SK-N-SH (cell line): ENCODE data around the gene BCAT1. TPM values are rescaled to one million over a fixed set of nuclear protein-coding genes. Genes with fewer than 3 reads are reported as not detected.

Experiments used
- CTCF ChIA-PET: fragments of 300-600, 350-600 bp; formaldehyde crosslinking; extraction: SDS; loops from one replicate; lab custom pipeline; 2021; lab: Yijun Ruan, JAX
- POLR2A ChIA-PET: fragments of 350-600 bp; sonication (Branson Sonifier 250); formaldehyde crosslinking; extraction: SDS; loops from one replicate; lab custom pipeline; 2020; ENCODE audit warnings: antibody characterized with exemption, inconsistent platforms; lab: Yijun Ruan, JAX
- DNase-seq: peaks from one replicate; pipeline ENCODE4 v3.0.0; 2012
- H2AFZ ChIP-seq: fragments of 200-600 bp; sonication (generic); 2 replicates; pipeline ENCODE4 v1.8.1; 2016; ENCODE audit warnings: antibody characterized with exemption, mild to moderate bottlenecking, low read depth
- H3F3A ChIP-seq: fragments of 200-600 bp; sonication (generic); replicated peaks from 2 replicates; pipeline ENCODE3; 2016; ENCODE audit warnings: antibody characterized with exemption, mild to moderate bottlenecking; ENCODE audit not compliant: insufficient read depth
- H3K27ac ChIP-seq, 2 experiments: fragments of 200-500 bp in 1 of 2; fragments of 200-600 bp in 1 of 2; sonication (Bioruptor generic) in 1 of 2; sonication (generic), shearing (Covaris generic) in 1 of 2; 2 replicates each; pipeline versions ENCODE4 v1.5.1 to v1.6.1; 2014 to 2016; ENCODE audit warnings: low read depth in 2 of 2, inconsistent platforms in 1 of 2, low read length in 1 of 2, mild to moderate bottlenecking in 1 of 2, mixed read lengths in 1 of 2
- H3K27me3 ChIP-seq: fragments of 200-600 bp; sonication (generic), shearing (Covaris generic); 2 replicates; pipeline ENCODE4 v1.6.1; 2016; ENCODE audit warnings: mixed run types; ENCODE audit not compliant: insufficient read depth
- H3K36me3 ChIP-seq, 2 experiments: fragments of 200-500 bp in 1 of 2; fragments of 200-600 bp in 1 of 2; sonication (Bioruptor generic) in 1 of 2; sonication (generic) in 1 of 2; replicated peaks in 1 of 2; 2 replicates each; pipeline versions ENCODE3 to v1.5.1; 2014 to 2016; ENCODE audit warnings: low read length in 1 of 2, mild to moderate bottlenecking in 1 of 2; ENCODE audit not compliant: insufficient read depth in 2 of 2, control insufficient read depth in 1 of 2
- H3K4me1 ChIP-seq, 2 experiments: fragments of 200-500 bp in 1 of 2; fragments of 200-600 bp in 1 of 2; sonication (Bioruptor generic) in 1 of 2; sonication (generic), shearing (Covaris generic) in 1 of 2; 2 replicates each; pipeline versions ENCODE4 v1.5.1 to v1.6.1; 2014 to 2016; ENCODE audit warnings: low read depth in 1 of 2, low read length in 1 of 2, mixed run types in 1 of 2; ENCODE audit not compliant: insufficient read depth in 2 of 2, control insufficient read depth in 1 of 2
- H3K4me2 ChIP-seq: fragments of 200-600 bp; sonication (generic), shearing (Covaris generic); 2 replicates; pipeline ENCODE4 v1.6.1; 2017; ENCODE audit warnings: mixed run types
- H3K4me3 ChIP-seq, 2 experiments: fragments of 200-500 bp in 1 of 2; fragments of 200-600 bp in 1 of 2; sonication (Bioruptor generic) in 1 of 2; sonication (generic), shearing (Covaris generic) in 1 of 2; 2 replicates each; pipeline versions ENCODE4 v1.5.1 to v1.8.1; 2014 to 2016; ENCODE audit warnings: low read depth in 2 of 2, inconsistent platforms in 1 of 2, low read length in 1 of 2, mild to moderate bottlenecking in 1 of 2, mixed read lengths in 1 of 2, moderate library complexity in 1 of 2
- H3K79me2 ChIP-seq: fragments of 200-600 bp; sonication (generic); 2 replicates; pipeline ENCODE4 v1.8.1; 2017; ENCODE audit warnings: mild to moderate bottlenecking; ENCODE audit not compliant: insufficient read depth
- H3K9ac ChIP-seq: fragments of 200-600 bp; sonication (generic); 2 replicates; pipeline ENCODE4 v1.6.1; 2017; ENCODE audit warnings: mixed run types
- H3K9me2 ChIP-seq: fragments of 200-600 bp; sonication (generic); 2 replicates; pipeline ENCODE4 v1.6.1; 2017; ENCODE audit warnings: mixed run types
- H3K9me3 ChIP-seq: fragments of 200-600 bp; sonication (generic); 2 replicates; pipeline ENCODE4 v1.6.1; 2017; ENCODE audit warnings: mixed run types, mild to moderate bottlenecking, moderate library complexity
- H4K20me1 ChIP-seq: fragments of 200-600 bp; sonication (generic); 2 replicates; pipeline ENCODE4 v1.6.1; 2017; ENCODE audit warnings: mild to moderate bottlenecking, mixed run types; ENCODE audit not compliant: insufficient read depth
- CHD2 ChIP-seq: fragments of 150-350 bp; IDR thresholded peaks from 2 replicates; pipeline ENCODE4 v1.6.1; 2018; ENCODE audit warnings: low read length; ENCODE audit not compliant: partially characterized antibody
- EP300 ChIP-seq, 2 experiments: IDR thresholded peaks; 2 replicates each; pipeline versions ENCODE4 v1.4.0 to v1.6.1; 2012; ENCODE audit warnings: borderline replicate concordance in 1 of 2, low read depth in 1 of 2, low read length in 1 of 2
- EZH2phosphoT487 ChIP-seq: fragments of 200-600 bp; sonication (generic); IDR thresholded peaks from 2 replicates; pipeline ENCODE4 v1.6.1; 2017; ENCODE audit warnings: low read depth, mixed run types, mild to moderate bottlenecking, antibody characterized with exemption, moderate library complexity, borderline replicate concordance
- FOSL2 ChIP-seq: IDR thresholded peaks from 2 replicates; pipeline ENCODE4 v1.4.0; 2012; ENCODE audit warnings: low read depth, mild to moderate bottlenecking, moderate library complexity, borderline replicate concordance
- FOXM1 ChIP-seq: IDR thresholded peaks from 2 replicates; pipeline ENCODE4 v1.4.0; 2012; ENCODE audit warnings: low read depth, mild to moderate bottlenecking
- MXI1 ChIP-seq: IDR thresholded peaks from 2 replicates; pipeline ENCODE4 v1.6.1; 2012; ENCODE audit warnings: mild to moderate bottlenecking, low read depth, low read length, improper control_type of control experiment
- NRF1 ChIP-seq: IDR thresholded peaks from 2 replicates; pipeline ENCODE4 v1.6.1; 2012; ENCODE audit warnings: low read depth, mild to moderate bottlenecking, low read length
- RAD21 ChIP-seq: IDR thresholded peaks from 2 replicates; pipeline ENCODE4 v1.6.1; 2012; ENCODE audit warnings: mild to moderate bottlenecking, low read length
- RCOR1 ChIP-seq: fragments of 150-350 bp; IDR thresholded peaks from 2 replicates; pipeline ENCODE4 v1.6.1; 2017; ENCODE audit warnings: antibody characterized with exemption, low read length
- RFX5 ChIP-seq: IDR thresholded peaks from 2 replicates; pipeline ENCODE4 v1.6.1; 2012; ENCODE audit warnings: mild to moderate bottlenecking, improper control_type of control experiment, low read length
- TAF1 ChIP-seq: IDR thresholded peaks from 2 replicates; pipeline ENCODE4 v1.6.1; 2012; ENCODE audit warnings: low read depth, mild to moderate bottlenecking, low read length, moderate library complexity, borderline replicate concordance
- WGBS: methylation state at CpG from one replicate; pipeline ENCODE4 v1.1.6; 2017; ENCODE audit warnings: low lambda C conversion rate; 5-methylcytosine and 5-hydroxymethylcytosine counted together
- polyA plus RNA-seq, 3 experiments: library from polyadenylated mRNA; depleted of rRNA; stranded (reverse); fragments of >200 nt; gene quantifications; 2 replicates each; pipeline ENCODE4 v1.2.3, GENCODE V29; 2012
- TF ChIP-seq, protein P1 (sequence below): fragments of 200-600 bp; sonication (generic); IDR thresholded peaks from 2 replicates; pipeline ENCODE4 v1.6.1; 2017; ENCODE audit warnings: antibody characterized with exemption, mild to moderate bottlenecking, moderate library complexity
- TF ChIP-seq, protein P2 (sequence below): IDR thresholded peaks from 2 replicates; pipeline ENCODE4 v1.6.1; 2012; ENCODE audit warnings: mild to moderate bottlenecking, low read depth, low read length, moderate library complexity

The BCAT1 gene
- polyA plus RNA-seq, 1 of the 3 experiments (the other 2 are of a cell fraction) = 7.7 TPM

DNA sequence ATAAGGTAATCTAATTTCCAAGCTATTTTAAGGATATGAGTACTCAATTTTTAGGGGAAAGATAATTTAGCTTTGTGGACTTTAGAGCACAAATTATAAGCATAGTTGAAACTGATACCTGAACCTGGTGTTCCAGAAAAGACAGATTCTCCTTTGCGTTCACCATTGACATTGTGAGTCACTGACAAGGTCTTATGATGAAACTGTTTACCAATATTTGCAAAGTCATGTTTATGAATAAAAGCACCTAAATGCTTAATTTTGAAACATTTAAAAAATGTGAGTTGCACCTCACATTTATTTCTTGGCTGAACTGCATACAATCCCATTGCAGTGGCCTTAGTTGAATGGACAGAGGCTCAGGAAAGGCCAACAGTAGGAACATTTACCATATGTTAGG, 3.9 kb downstream of the BCAT1 start:
- 89% methylated on average over 1 of the region's 1 CpG for whole genome bisulfite sequencing
- peaks cover 25% of the 10 kb centered on the region for H4K20me1 ChIP-seq
- H3K9me3 ChIP-seq = no peaks in the 10 kb centered on the region
- H3K4me2 ChIP-seq = peak overlapping the region; percentile 67; the same call in 1 of the 2 replicates
- no peak overlapping the region for H2AFZ ChIP-seq
- no peak overlapping the region for H3K4me3 ChIP-seq
- H3K36me3 ChIP-seq = peaks cover 16 to 43% of the 10 kb centered on the region in 2 experiments
- no peaks in the 10 kb centered on the region for H3K27me3 ChIP-seq
- H3K27ac ChIP-seq = peak overlapping the region; percentile 36 to 97; a peak in 2 of 4 replicates
- H3K79me2 ChIP-seq = peaks cover 87% of the 10 kb centered on the region
- ChIA-PET POLR2A (no interaction called here), CTCF (no interaction called here)
- peaks cover 20 to 28% of the 10 kb centered on the region in 2 experiments for H3K4me1 ChIP-seq
- no peaks in the 10 kb centered on the region for H3K9me2 ChIP-seq
- no peak for TF ChIP-seq TAF1
- H3F3A ChIP-seq = peaks cover 26% of the 10 kb centered on the region
- no peak for DNase-seq
- no peak overlapping the region for H3K9ac ChIP-seq

DNA sequence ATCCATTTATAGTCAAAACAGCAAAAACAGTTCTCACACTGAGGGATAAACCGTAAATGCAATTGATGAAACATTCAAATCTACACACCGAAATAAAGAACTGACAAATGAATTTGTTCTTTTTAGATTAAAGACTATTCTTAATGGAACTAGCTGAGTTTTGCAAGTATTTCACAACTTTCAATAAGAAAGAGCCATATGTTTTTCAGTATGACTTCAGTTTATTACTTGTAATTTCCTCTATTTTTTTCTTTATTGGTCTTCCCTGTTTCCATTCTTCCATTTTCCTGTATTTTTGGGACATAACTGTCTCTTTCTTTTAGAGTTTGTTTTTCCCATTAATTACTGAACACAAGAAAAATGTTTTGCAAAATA, 4.3 kb downstream of the BCAT1 start:
- WGBS = 97% methylated on average over 2 of the region's 2 CpGs
- CTCF ChIA-PET = no interaction called here
- H3K9me2 ChIP-seq = no peaks in the 10 kb centered on the region

DNA sequence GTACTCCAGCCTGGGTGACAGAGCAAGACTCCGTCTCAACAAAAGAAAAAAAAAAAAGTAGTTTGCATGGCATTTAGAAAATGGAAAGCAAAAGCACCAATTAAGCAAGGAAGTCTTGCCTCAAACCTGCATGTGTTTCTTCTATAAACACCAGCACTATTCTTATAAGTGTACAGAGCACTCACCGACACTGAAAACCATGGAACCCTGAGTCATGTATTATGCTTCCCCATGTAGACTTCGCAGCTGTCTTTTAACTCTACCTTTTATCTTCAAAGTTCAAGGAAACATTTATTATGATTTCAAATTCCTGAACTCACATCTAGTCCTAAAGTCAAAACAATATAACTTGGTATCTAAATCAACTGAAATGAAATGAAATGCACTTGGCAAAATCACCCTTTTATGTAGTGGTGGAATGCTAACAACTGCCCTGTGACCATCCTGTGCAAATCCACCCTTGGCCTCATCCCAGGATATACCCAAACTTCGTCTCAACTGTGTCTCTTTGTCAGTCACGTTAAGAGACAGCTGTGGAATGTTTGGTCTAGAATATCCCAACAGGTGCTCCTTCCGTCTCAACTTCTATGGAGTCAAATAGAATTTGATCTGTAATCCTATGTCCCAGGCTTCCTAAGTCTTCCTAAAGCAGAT, 4.8 kb downstream of the BCAT1 start:
- POLR2A ChIA-PET = no interaction called here
- Histone ChIP-seq H3K9me3 (no peaks in the 10 kb centered on the region), H3F3A (peaks cover 26% of the 10 kb centered on the region), H3K79me2 (peaks cover 91% of the 10 kb centered on the region), H3K4me3 (no peak overlapping the region), H3K27ac (no peak overlapping the region; a peak in 1 of 4 replicates), H2AFZ (no peak overlapping the region), H3K36me3 (peaks cover 16 to 50% of the 10 kb centered on the region in 2 experiments), H3K4me1 (peaks cover 13 to 28% of the 10 kb centered on the region in 2 experiments), H3K9me2 (no peaks in the 10 kb centered on the region), H3K27me3 (no peaks in the 10 kb centered on the region), H4K20me1 (peaks cover 30% of the 10 kb centered on the region), H3K9ac (no peak overlapping the region), H3K4me2 (no peak overlapping the region)
- WGBS = 75% methylated on average over 6 of the region's 6 CpGs
- CTCF ChIA-PET = no interaction called here
- no peak for DNase-seq
- TF ChIP-seq EP300 (IDR thresholded peaks at IDR 0.05; ENCODE audit: borderline replicate concordance in 1 of 2, low read depth in 1 of 2, low read length in 1 of 2) = no peak
- TF ChIP-seq, protein P1, sequence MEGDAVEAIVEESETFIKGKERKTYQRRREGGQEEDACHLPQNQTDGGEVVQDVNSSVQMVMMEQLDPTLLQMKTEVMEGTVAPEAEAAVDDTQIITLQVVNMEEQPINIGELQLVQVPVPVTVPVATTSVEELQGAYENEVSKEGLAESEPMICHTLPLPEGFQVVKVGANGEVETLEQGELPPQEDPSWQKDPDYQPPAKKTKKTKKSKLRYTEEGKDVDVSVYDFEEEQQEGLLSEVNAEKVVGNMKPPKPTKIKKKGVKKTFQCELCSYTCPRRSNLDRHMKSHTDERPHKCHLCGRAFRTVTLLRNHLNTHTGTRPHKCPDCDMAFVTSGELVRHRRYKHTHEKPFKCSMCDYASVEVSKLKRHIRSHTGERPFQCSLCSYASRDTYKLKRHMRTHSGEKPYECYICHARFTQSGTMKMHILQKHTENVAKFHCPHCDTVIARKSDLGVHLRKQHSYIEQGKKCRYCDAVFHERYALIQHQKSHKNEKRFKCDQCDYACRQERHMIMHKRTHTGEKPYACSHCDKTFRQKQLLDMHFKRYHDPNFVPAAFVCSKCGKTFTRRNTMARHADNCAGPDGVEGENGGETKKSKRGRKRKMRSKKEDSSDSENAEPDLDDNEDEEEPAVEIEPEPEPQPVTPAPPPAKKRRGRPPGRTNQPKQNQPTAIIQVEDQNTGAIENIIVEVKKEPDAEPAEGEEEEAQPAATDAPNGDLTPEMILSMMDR = no peak
- TF ChIP-seq RFX5 = no peak
- TF ChIP-seq CHD2 = no peak
- TF ChIP-seq EZH2phosphoT487 = no peak
- no peak for TF ChIP-seq NRF1
- TF ChIP-seq MXI1 = no peak
- TF ChIP-seq FOSL2 = no peak
- TF ChIP-seq RAD21 = no peak

More for the DNA sequence above, 4.3 kb downstream of the BCAT1 start:
- POLR2A ChIA-PET = no interaction called here
- no peaks in the 10 kb centered on the region for H3K9me3 ChIP-seq
- H3K27me3 ChIP-seq = no peaks in the 10 kb centered on the region
- H4K20me1 ChIP-seq = peaks cover 26% of the 10 kb centered on the region
- H3K4me1 ChIP-seq = peaks cover 18 to 28% of the 10 kb centered on the region in 2 experiments
- no peak overlapping the region for H3K4me3 ChIP-seq
- TF ChIP-seq FOXM1 (no peak), RCOR1 (no peak)
- TF ChIP-seq, protein P2, sequence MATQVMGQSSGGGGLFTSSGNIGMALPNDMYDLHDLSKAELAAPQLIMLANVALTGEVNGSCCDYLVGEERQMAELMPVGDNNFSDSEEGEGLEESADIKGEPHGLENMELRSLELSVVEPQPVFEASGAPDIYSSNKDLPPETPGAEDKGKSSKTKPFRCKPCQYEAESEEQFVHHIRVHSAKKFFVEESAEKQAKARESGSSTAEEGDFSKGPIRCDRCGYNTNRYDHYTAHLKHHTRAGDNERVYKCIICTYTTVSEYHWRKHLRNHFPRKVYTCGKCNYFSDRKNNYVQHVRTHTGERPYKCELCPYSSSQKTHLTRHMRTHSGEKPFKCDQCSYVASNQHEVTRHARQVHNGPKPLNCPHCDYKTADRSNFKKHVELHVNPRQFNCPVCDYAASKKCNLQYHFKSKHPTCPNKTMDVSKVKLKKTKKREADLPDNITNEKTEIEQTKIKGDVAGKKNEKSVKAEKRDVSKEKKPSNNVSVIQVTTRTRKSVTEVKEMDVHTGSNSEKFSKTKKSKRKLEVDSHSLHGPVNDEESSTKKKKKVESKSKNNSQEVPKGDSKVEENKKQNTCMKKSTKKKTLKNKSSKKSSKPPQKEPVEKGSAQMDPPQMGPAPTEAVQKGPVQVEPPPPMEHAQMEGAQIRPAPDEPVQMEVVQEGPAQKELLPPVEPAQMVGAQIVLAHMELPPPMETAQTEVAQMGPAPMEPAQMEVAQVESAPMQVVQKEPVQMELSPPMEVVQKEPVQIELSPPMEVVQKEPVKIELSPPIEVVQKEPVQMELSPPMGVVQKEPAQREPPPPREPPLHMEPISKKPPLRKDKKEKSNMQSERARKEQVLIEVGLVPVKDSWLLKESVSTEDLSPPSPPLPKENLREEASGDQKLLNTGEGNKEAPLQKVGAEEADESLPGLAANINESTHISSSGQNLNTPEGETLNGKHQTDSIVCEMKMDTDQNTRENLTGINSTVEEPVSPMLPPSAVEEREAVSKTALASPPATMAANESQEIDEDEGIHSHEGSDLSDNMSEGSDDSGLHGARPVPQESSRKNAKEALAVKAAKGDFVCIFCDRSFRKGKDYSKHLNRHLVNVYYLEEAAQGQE = no peak
- TF ChIP-seq, all 33 proteins: peak for 0
- no peak for DNase-seq
- peaks cover 91% of the 10 kb centered on the region for H3K79me2 ChIP-seq
- H2AFZ ChIP-seq = no peak overlapping the region
- peaks cover 16 to 48% of the 10 kb centered on the region in 2 experiments for H3K36me3 ChIP-seq
- no peak overlapping the region for H3K9ac ChIP-seq
- no peak overlapping the region for H3K4me2 ChIP-seq
- peaks cover 26% of the 10 kb centered on the region for H3F3A ChIP-seq
- H3K27ac ChIP-seq = no peak overlapping the region; a peak in 2 of 4 replicates
